SKM-1 treated with dmso at 0.1 percent for 144 hours (cell line): Measurements from ENCODE around the gene SLC22A23.

ENCODE experiments used
- DNase-seq: peaks from one replicate; lab custom pipeline; 2025; ENCODE audit not compliant: unreplicated experiment; lab: John Stamatoyannopoulos, UW

The SLC22A23 gene, protein sequence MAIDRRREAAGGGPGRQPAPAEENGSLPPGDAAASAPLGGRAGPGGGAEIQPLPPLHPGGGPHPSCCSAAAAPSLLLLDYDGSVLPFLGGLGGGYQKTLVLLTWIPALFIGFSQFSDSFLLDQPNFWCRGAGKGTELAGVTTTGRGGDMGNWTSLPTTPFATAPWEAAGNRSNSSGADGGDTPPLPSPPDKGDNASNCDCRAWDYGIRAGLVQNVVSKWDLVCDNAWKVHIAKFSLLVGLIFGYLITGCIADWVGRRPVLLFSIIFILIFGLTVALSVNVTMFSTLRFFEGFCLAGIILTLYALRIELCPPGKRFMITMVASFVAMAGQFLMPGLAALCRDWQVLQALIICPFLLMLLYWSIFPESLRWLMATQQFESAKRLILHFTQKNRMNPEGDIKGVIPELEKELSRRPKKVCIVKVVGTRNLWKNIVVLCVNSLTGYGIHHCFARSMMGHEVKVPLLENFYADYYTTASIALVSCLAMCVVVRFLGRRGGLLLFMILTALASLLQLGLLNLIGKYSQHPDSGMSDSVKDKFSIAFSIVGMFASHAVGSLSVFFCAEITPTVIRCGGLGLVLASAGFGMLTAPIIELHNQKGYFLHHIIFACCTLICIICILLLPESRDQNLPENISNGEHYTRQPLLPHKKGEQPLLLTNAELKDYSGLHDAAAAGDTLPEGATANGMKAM

GRCh38 chr6:3456898-3457709 lies at the start of gene SLC22A23:
Gene SLC22A23, minus strand, starts transcription at chr6:3457050. Its CDS starts 491 bp downstream, at chr6:3456559.
- peak; percentile 50 for DNase-seq

- peak; percentile 73 for DNase-seq
Measured at GRCh38 chr6:3506200-3506599, 49.4 kb upstream of the SLC22A23 start.

GRCh38 chr6:3504938-3505805 lies 48.3 kb upstream of the SLC22A23 start:
- no peak for DNase-seq

- no peak for DNase-seq
Measured at GRCh38 chr6:3504354-3504753, 47.5 kb upstream of the SLC22A23 start.

GRCh38 chr6:3501826-3502500 lies 45.1 kb upstream of the SLC22A23 start:
- DNase-seq: peak; percentile 24

- DNase-seq: no peak
Measured at GRCh38 chr6:3500262-3501014, 43.6 kb upstream of the SLC22A23 start.

DNA sequence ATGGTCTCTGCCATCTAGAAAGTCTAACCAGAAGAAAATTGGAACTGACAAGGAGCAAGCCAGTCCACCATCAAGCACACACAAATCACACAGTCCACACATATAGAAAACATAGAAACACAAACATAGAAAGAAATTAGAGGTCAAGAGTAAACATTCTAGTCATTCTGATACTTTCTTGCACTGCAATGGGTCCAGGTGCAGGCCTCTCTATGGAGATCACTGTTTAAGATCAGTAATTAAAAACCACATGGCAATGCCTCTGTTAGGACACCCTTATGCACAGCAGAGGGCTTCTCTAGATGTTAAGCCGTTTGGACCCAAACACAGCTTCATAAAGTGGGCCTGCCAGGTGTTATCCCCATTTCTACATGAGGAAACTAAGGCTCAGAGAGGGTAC lies 42.8 kb upstream of the SLC22A23 start:
- no peak for DNase-seq

DNA sequence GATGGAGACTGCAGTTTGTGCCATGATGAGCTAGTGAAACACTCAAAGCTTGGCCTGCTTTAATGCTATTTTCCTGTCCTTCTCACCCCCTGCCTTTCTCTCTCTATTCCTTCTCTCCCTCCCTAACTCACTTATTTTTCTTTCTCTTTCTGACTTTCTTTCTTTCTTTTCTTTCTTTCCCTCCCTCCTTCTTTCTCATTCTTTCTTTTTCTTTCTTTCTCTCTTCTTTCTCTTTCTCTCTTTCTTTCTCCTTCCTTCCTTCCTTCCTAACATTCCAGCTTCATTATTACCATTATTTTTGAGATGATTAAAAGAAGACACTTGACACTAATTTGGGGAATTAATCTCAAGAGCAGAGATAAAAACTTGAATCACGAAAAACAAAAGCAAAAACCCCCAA lies 39.5 kb upstream of the SLC22A23 start:
- DNase-seq: no peak

- no peak for DNase-seq
Measured at GRCh38 chr6:3494391-3495100, 37.7 kb upstream of the SLC22A23 start.

DNA sequence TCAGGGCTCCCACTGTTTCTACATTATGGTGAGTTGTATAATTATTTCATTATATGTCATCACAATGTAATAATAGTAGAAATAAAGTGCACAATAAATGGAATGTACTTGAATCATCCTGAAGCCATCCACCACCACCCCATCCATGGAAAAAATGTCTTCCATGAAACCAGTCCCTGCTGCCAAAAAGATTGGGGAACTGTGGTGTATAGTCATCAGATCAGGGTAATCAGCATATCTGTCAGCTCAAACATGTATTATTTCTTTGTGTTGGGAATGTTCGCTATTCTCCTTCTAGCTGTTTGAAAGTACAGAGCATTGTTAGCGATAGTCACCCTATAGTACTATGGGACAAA lies 33.8 kb upstream of the SLC22A23 start:
- DNase-seq: no peak

DNA sequence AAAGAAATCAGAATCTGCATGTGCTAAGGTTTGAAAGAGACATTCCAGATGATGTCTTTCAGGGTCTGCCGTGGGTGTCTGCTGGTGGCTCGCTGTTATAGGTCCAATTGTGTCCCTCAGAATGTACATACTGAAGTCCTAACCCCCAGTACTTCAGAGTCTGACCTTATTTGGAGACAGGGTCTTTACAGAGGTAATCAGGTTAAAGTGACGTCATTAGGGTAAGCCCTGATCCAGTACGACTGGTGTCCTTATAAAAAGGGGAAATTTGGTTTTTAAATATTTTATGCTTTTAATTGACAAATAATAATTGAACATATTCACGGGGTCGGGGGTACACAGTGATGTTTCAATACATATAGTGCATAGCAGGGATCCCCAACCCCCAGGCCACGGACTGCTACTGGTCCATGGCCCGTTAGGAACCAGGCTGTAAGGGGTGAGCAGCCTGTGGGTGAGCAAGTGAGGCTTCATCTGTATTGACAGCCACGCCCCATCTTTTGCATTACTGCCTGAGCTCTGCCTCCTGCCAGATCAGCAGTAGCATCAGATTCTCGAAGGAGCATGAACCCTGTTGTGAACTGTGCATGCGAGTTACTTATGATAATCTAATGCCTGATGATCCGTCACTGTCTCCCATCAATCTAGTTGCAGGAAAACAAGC lies 33.2 kb upstream of the SLC22A23 start:
- no peak for DNase-seq

DNA sequence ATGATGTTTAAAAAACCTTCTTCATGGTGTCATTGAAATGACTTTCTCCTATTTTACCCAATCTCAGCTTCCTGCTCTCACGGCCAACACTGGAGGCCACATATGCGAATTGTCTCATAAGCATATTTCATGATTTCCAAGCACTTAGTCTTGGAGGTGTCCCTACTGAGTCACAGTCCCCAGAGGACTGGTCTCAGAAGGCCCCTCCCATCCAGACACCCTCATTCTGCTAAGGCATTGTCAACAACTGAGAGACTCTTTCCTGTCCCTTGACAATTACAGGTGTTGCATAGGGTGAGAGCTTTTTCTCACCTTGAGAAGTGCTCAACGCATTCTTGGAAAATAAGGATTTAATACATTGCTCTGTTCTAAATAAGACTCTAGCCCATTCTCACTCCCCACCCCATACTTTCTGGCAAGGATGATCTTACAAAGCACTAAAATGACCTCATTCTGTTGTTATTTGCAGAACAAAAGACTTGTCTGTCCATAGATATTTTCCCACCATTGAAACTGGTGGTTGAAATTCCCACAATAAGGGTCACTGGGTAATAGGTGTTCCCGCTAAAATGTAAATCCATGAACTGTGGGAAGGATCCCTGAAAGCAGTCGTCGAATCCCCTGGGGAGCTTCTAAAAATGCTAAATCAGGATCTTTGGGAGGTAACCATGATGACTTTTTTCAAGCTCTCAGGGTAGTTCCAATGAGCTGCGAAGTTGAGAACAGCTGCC lies 32.3 kb upstream of the SLC22A23 start:
- DNase-seq: no peak

DNA sequence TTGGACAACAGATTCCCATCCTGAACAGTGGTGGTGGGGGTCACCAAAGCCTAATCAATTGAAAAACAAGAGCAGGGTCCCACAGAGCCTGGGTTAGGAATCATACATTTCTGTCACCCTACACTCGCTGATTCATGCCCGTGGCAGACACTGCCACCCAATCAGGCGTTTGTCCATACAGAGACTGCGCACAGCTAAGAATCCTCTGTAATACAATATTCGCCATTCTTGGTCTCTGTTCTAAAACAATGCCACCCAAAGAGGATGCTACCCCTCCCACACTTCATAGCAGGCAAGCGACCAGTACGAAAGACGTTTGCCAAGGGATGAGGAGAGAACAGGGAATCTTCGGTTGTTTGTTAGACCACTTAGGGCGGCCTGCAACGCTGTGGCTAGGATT lies 28.1 kb upstream of the SLC22A23 start:
- DNase-seq: no peak

- no peak for DNase-seq
Measured at GRCh38 chr6:3484192-3484591, 27.3 kb upstream of the SLC22A23 start.

- no peak for DNase-seq
Measured at GRCh38 chr6:3483675-3484074, 26.8 kb upstream of the SLC22A23 start.

DNA sequence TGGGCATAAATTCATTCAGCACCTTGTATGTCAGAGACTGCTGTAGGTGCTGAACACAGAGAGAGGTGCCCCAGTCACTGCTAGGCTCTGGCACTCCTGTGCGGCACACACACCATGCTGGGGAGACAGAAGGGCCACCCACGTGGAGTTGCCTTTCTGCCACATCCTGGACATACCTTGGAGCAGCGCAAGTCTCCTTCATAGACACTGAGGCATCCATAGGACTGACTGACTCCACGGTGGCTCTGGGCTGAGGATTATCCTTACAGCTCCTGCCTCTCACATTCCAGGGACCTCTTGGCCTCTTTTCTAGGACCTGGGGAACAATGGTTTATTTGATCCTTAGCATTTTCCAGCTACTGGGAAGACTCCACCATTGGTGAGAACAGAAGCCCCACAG lies 26.0 kb upstream of the SLC22A23 start:
- no peak for DNase-seq

GRCh38 chr6:3481640-3482039 lies 24.8 kb upstream of the SLC22A23 start:
- no peak for DNase-seq

GRCh38 chr6:3480009-3480408 lies 23.2 kb upstream of the SLC22A23 start:
- no peak for DNase-seq
